Left cardiac atrium (tissue), 4 donors: ENCODE measurements around the gene MBP. TPM values are rescaled to one million over a fixed set of nuclear protein-coding genes. Genes with fewer than 3 reads are reported as not detected.

Experiments used
- ATAC-seq, 2 donors: fragments of 200-7000 bp; cut with Tn5 transposase; one replicate each; pipeline ENCODE4 v1.9.1; 2020; ENCODE audit warnings: mild to moderate bottlenecking in 2 of 2, moderate library complexity in 2 of 2
- DNase-seq: peaks from one replicate; pipeline ENCODE4 v3.0.0-alpha.2; 2020
- intact Hi-C, 2 donors: fragments of 100-400 bp; cut with DNase I; formaldehyde crosslinking; loops; one replicate each; pipeline versions ENCODE4 v1.14.1 to v1.15.1; 2022 to 2023
- total RNA-seq, 2 donors: library from RNA; stranded (reverse); fragmentation: NEBNext Ultra II Directional; extraction: Animal tissue kit (Norgen Biotek cat#: 25700); gene quantifications; one replicate each; pipeline ENCODE4 v1.2.1, GENCODE V29; 2021
- donor health status: DM: no; HTN: yes; CAD: no.
- donor health status: DM: no; HTN: yes; CAD: no; lungs with severe emphysema.
- donor health status: DM: yes; HTN: yes; CAD: no.
- donor health status: Dilated cardiomyopathy.

The MBP gene
- total RNA-seq, 2 donors from 2014 or later: 21.7 to 24.7 TPM

GRCh38 chr18:77062518-77063003 lies 70.0 kb downstream of the MBP start:
- ATAC-seq: peak in 1 of 2 donors; percentile 1
- no peak for DNase-seq
- intact Hi-C loops: no loop called here

DNA sequence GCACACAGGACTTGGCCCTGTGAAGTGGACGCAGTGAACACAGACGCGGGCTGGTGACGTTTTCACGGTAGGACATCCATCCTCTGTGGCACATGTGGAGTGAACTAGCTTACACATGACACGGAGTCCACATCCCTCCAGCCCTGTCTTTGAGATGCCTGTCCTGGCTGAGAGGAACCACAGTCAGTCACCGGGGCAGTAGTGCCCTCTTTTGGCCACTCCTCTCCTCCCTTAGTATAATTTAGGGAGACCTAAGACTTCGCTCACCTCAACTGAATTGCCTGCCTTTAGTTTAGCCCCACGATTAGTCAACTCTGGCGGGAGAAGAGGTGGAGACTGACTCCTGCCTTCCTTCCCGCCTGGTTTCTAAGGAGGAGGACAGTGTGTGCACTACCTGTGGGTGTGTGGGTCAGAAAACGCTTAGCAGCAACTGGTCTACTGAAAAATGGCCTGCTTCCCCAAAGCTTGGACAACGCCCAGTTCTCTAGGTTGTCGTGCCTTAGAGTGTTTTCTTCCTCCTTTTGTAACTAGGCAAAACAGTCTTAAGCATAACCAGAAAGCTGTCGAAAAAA lies 70.6 kb downstream of the MBP start:
- ATAC-seq: peak in 1 of 2 donors; percentile 29
- intact Hi-C loops: no loop called here
- no peak for DNase-seq

DNA sequence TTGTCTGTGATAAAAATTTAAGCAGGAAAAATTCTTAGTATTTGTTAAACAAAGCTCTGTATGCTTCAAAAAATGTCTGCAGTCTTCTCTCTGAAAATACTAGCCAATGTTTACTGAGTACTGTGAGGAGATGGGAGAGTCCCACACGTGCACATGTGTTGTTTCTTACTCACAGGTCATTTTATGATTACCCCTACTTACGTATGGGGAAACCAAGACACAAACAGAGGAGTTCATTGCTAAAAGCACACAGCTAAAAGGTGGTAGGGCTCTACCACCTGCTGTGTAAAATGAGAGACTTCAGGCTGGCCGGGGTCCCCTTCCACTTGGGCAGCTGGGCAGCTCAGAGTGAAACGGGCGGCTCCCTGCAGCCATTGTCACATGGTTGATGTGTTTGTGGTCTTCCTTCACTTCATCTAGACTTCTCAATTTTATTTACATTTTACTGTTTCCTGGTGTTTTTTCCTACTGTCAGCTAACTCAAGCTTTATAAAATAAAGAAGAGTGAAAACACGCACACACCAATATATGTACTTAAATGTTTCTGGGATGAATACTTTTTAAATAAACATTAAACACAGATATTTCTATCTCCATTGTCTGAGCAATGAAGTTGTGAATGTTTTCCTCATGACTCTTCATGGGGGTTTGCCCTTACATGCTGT lies 71.2 kb downstream of the MBP start:
- intact Hi-C loops: no loop called here

DNA sequence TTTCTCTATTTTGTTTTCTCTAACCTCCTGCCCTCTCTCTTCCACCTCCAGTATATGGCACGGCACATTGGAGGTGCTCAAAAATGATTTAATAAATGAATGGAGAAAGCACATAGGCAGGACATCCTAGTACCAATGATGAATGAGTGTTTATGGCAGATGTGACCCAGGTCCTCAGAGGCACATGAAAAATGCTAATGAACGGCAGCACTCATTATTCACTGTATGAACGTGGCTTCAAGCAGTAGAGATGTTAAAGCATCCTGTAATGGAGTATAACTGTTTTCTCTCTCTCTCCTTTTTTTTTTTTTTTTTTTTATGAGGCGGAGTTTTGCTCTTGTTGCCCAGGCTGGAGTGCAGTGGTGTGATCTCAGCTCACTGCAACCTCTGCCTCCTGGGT lies 72.4 kb downstream of the MBP start:
- DNase-seq (no peak), ATAC-seq (no peak)
- intact Hi-C loops: no loop called here

More for the DNA sequence above, 71.2 kb downstream of the MBP start:
- no peak for ATAC-seq
- no peak for DNase-seq

- DNase-seq: no peak
- intact Hi-C loops: loop anchor here in 1 of 2 donors (5.0 to 10.0 kb wide), 2 partner anchors 57 to 155 kb away; no protein-coding TSS in a partner anchor
- no peak for ATAC-seq
Measured at GRCh38 chr18:77059294-77059916, 73.2 kb downstream of the MBP start.

- DNase-seq (peak; percentile 68), ATAC-seq (peak in 1 of 2 donors; percentile 14)
- intact Hi-C loops: loop anchor here in 1 of 2 donors (5.0 to 10.0 kb wide), 2 partner anchors 56 to 156 kb away; no protein-coding TSS in a partner anchor
Measured at GRCh38 chr18:77058290-77058835, 74.2 kb downstream of the MBP start.

DNA sequence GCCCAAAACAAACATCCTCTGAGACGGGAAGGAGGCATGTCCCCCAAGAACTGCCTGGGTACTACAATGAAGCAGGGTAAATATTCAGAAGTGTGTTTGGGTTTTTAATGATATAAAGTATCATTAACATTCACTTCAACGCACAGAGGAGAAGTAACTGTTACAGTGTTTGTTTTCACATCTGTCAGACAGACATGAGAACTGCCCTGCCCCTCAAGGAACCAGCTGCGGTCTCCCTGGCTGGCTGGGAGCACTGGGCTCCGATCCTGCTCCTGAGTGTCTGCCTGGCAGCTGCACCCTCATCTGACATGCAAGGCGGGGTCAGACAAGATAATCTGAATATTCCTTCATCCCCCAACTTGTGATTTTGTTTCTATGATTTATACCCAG lies 75.6 kb downstream of the MBP start:
- intact Hi-C loops: loop anchor here in 1 of 2 donors (5.0 to 10.0 kb wide), 2 partner anchors 55 to 158 kb away; no protein-coding TSS in a partner anchor
- ATAC-seq: peak in 1 of 2 donors; percentile 32
- no peak for DNase-seq

- intact Hi-C loops: loop anchor here in 1 of 2 donors (5.0 to 10.0 kb wide), 2 partner anchors 54 to 158 kb away; no protein-coding TSS in a partner anchor
- ATAC-seq (peak in 1 of 2 donors; percentile 19), DNase-seq (no peak)
Measured at GRCh38 chr18:77056344-77057005, 76.1 kb downstream of the MBP start.

- intact Hi-C loops: loop anchor here in 1 of 2 donors (5.0 to 10.0 kb wide), 2 partner anchors 53 to 159 kb away; no protein-coding TSS in a partner anchor
- peak; percentile 17 to 34 for ATAC-seq
Measured at GRCh38 chr18:77055429-77056300, 76.9 kb downstream of the MBP start.

DNA sequence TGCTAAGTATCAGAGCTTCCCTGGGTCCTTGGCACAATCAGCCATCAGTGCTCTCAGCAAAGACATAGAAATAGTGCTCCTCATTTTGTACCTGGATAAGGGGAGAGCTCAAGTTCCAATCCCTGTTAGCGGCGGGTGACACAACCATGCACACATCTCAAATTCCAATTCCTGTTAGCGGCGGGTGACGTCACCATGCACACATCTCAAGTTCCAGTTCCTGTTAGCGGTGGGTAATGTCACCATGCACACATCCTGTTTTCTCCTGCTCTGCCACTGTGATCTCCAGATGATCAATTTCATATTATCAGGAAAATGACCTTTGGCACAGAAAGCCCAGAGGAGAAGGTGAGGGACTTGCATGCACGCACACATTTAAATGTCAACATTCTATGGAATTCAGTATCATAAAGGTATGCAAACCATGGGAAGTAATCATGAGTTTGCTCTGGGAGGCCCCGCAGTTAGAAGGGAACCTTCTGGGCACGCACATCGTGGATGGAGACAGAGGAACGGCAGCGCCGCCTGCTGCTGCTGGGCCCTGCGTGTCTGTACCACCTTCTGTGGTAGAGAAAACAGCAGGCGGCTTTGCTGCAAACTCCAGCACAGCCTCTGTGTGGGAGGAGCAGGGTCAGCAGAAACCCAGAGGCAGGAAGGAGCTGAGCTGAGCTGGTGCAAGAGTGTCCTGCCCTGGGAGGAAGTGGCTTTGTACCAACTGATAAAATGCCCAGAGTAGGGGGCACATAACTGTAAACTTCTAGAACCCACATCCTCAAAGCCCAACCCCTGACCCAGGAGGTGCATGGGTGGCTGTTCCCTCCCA lies 77.8 kb downstream of the MBP start:
- intact Hi-C loops: loop anchor here (5.0 to 10.0 kb wide), 3 partner anchors 53 to 160 kb away; no protein-coding TSS in a partner anchor
- ATAC-seq (peak; percentile 82 to 87), DNase-seq (peak; percentile 88)

More at GRCh38 chr18:77055429-77056300, 76.9 kb downstream of the MBP start:
- no peak for DNase-seq

DNA sequence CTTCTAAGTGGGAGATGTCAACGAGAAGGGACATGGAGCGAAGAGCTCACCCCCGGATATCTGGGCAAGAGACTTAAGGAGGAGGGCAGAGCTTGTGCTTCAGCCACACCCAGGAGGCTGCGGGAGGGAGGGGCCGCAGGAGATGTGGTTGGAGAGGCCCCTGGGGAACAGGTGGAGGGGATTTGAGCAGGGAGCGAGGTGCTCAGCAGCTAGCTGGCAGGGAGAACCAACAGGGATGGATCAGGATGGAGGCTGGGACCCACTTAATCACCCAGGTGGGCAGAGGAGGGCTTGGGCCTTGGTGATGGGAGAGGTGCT lies 78.3 kb downstream of the MBP start:
- DNase-seq (no peak), ATAC-seq (no peak)
- intact Hi-C loops: loop anchor here (5.0 to 10.0 kb wide), 3 partner anchors 52 to 161 kb away; no protein-coding TSS in a partner anchor

- intact Hi-C loops: loop anchor here (5.0 to 10.0 kb wide), 3 partner anchors 51 to 161 kb away; no protein-coding TSS in a partner anchor
- ATAC-seq: no peak
- DNase-seq: no peak
Measured at GRCh38 chr18:77053616-77054287, 78.8 kb downstream of the MBP start.

- intact Hi-C loops: loop anchor here (5.0 to 10.0 kb wide), 3 partner anchors 51 to 162 kb away; no protein-coding TSS in a partner anchor
- no peak for ATAC-seq
- no peak for DNase-seq
Measured at GRCh38 chr18:77052983-77053309, 79.6 kb downstream of the MBP start.

GRCh38 chr18:77052297-77052982 lies 80.1 kb downstream of the MBP start:
- DNase-seq: no peak
- intact Hi-C loops: loop anchor here (5.0 to 10.0 kb wide), 3 partner anchors 50 to 162 kb away; no protein-coding TSS in a partner anchor
- no peak for ATAC-seq

DNA sequence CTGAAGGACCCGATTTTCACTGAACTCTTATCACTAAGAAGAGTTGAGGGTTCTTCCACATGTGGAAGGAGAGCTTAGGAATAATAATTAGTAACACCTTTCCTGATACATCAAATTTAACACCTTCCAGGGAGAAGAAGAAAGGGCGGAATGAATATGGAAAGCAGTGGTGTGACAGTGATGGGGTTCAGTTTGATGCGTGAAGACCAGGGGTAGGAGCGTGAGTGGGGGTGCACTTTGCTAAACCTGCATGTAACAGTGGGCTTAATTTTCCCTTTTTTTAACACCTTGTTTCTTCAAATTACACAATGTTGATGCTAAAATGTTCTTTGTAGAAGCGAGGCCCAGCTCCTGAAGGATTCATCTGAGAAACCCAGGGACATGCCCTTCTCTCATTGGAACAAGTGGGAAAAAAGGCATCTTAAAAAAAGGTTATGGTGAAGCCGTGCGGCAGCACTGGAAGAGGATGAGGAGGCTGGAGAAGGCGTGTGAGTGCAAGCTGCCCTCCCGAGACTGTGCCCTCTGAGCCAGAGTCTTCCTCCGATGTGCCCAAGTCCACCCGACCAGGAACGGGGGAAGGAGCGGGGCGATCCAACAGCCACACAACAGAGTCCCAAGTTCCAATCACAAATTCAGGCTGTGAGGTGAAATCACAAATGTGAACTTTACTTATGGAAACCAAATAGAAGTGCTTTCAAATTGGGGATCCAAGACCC lies 80.8 kb downstream of the MBP start:
- DNase-seq (no peak), ATAC-seq (no peak)
- intact Hi-C loops: loop anchor here (5.0 to 10.0 kb wide), 3 partner anchors 49 to 163 kb away; no protein-coding TSS in a partner anchor
